Urinary bladder (tissue), 4 donors: ENCODE data around the gene TTC7B. TPM values are rescaled to one million over a fixed set of nuclear protein-coding genes. Genes with fewer than 3 reads are reported as not detected.
A peak's percentile ranks its signal among the peaks of the same experiment; 100 is the strongest.
"Not testable (repeated sequence)": the region's sequence is repeated elsewhere in the genome, so short reads cannot be mapped to it uniquely, and the experiment has no call there.

Experiments
- DNase-seq: peaks from one replicate; pipeline ENCODE4 v3.0.0-alpha.2; 2015; ENCODE audit errors: extremely low spot score
- H3K27ac ChIP-seq: one replicate; pipeline ENCODE4 v1.5.1; 2013; ENCODE audit warnings: low read depth, mild to moderate bottlenecking, moderate library complexity
- H3K36me3 ChIP-seq: one replicate; pipeline ENCODE4 v1.6.1; 2013; ENCODE audit warnings: mild to moderate bottlenecking, moderate library complexity; ENCODE audit not compliant: insufficient read depth
- H3K4me1 ChIP-seq: one replicate; pipeline ENCODE4 v1.6.1; 2013; ENCODE audit warnings: mild to moderate bottlenecking, moderate library complexity; ENCODE audit not compliant: insufficient read depth
- H3K4me3 ChIP-seq: one replicate; pipeline ENCODE4 v1.5.1; 2013; ENCODE audit warnings: low read depth, low read length
- WGBS: extraction: QIAGEN DNeasy Blood & Tissue Kit; methylation state at CpG from one replicate; pipeline ENCODE4 v1.1.7; 2013; 5-methylcytosine and 5-hydroxymethylcytosine counted together
- polyA plus RNA-seq: library from polyadenylated mRNA; stranded (reverse); fragments of 200-250 nt; gene quantifications from one replicate; pipeline ENCODE4 v1.2.3, GENCODE V29; 2013
- total RNA-seq: library from RNA; depleted of rRNA; stranded (reverse); fragments of >200 nt; gene quantifications from one replicate; pipeline ENCODE4 v1.2.3, GENCODE V29; 2014
- donor health status: healthy with polysubstance abuse.
- donor health status: healthy.

Gene TTC7B
- total and polyA plus RNA-seq, 2 donors: 20.0 to 48.9 TPM

GRCh38 chr14:90842726-90843125, 26.5 kb upstream of the TTC7B start:
- 65% methylated on average over 6 of the region's 6 CpGs for WGBS
- no peaks in the 10 kb centered on the region for H3K36me3 ChIP-seq
- no peak for DNase-seq
- H3K27ac ChIP-seq: no peak overlapping the region
- H3K4me3 ChIP-seq: no peak overlapping the region
- H3K4me1 ChIP-seq: no peaks in the 10 kb centered on the region

- not testable (repeated sequence) for H3K27ac ChIP-seq, DNase-seq, H3K36me3 ChIP-seq, H3K4me3 ChIP-seq, H3K4me1 ChIP-seq
- 98% methylated on average over 4 of the region's 4 CpGs for WGBS
These were observed 24.4 kb upstream of the TTC7B start for GRCh38 chr14:90840667-90841066.

- H3K36me3 ChIP-seq: no peaks in the 10 kb centered on the region
- no peak overlapping the region for H3K27ac ChIP-seq
- 86% methylated on average over 3 of the region's 3 CpGs for WGBS
- H3K4me3 ChIP-seq: no peak overlapping the region
- no peak for DNase-seq
- H3K4me1 ChIP-seq: no peaks in the 10 kb centered on the region
These were observed 23.6 kb upstream of the TTC7B start for GRCh38 chr14:90839889-90840266.

GRCh38 chr14:90839024-90839888, 23.0 kb upstream of the TTC7B start:
- 58% methylated on average over 10 of the region's 10 CpGs for WGBS
- Histone ChIP-seq H3K27ac (no peak overlapping the region), H3K4me1 (no peaks in the 10 kb centered on the region), H3K4me3 (no peak overlapping the region), H3K36me3 (no peaks in the 10 kb centered on the region)
- DNase-seq: no peak

- not testable (repeated sequence) for H3K4me1 ChIP-seq, H3K4me3 ChIP-seq, H3K27ac ChIP-seq, H3K36me3 ChIP-seq, DNase-seq
- WGBS: 90% methylated on average over 8 of the region's 8 CpGs
These were observed 22.3 kb upstream of the TTC7B start for GRCh38 chr14:90838531-90838930.

- no peak for DNase-seq
- WGBS: 92% methylated on average over 9 of the region's 9 CpGs
- H3K4me3 ChIP-seq: no peak overlapping the region
- H3K36me3 ChIP-seq: no peaks in the 10 kb centered on the region
- H3K27ac ChIP-seq: no peak overlapping the region
- no peaks in the 10 kb centered on the region for H3K4me1 ChIP-seq
These were observed 21.1 kb upstream of the TTC7B start for GRCh38 chr14:90837355-90837754.

- Histone ChIP-seq H3K4me3 (no peak overlapping the region), H3K36me3 (no peaks in the 10 kb centered on the region), H3K4me1 (no peaks in the 10 kb centered on the region), H3K27ac (no peak overlapping the region)
- 93% methylated on average over 7 of the region's 7 CpGs for WGBS
- DNase-seq: no peak
These were observed 20.4 kb upstream of the TTC7B start for GRCh38 chr14:90836692-90837063.

- no peak overlapping the region for H3K4me3 ChIP-seq
- H3K36me3 ChIP-seq: no peaks in the 10 kb centered on the region
- DNase-seq: no peak
- WGBS: 93% methylated on average over 10 of the region's 10 CpGs
- H3K4me1 ChIP-seq: peaks cover 2% of the 10 kb centered on the region
- no peak overlapping the region for H3K27ac ChIP-seq
These were observed 15.6 kb upstream of the TTC7B start for GRCh38 chr14:90831821-90832220.

- H3K27ac ChIP-seq: no peak overlapping the region
- no peak overlapping the region for H3K4me3 ChIP-seq
- WGBS: 89% methylated on average over 26 of the region's 26 CpGs
- H3K36me3 ChIP-seq: no peaks in the 10 kb centered on the region
- peaks cover 2% of the 10 kb centered on the region for H3K4me1 ChIP-seq
- DNase-seq: no peak
These were observed 14.9 kb upstream of the TTC7B start for GRCh38 chr14:90830931-90831701.

- Histone ChIP-seq H3K27ac (no peak overlapping the region), H3K36me3 (no peaks in the 10 kb centered on the region), H3K4me3 (no peak overlapping the region), H3K4me1 (peaks cover 2% of the 10 kb centered on the region)
- WGBS: 97% methylated on average over 4 of the region's 4 CpGs
- no peak for DNase-seq
These were observed 13.4 kb upstream of the TTC7B start for GRCh38 chr14:90829677-90830076.

GRCh38 chr14:90828642-90829487, 12.6 kb upstream of the TTC7B start:
- WGBS: 83% methylated on average over 17 of the region's 17 CpGs
- Histone ChIP-seq H3K36me3 (no peaks in the 10 kb centered on the region), H3K4me3 (peak overlapping the region; percentile 15), H3K27ac (no peak overlapping the region), H3K4me1 (peaks cover 2% of the 10 kb centered on the region)
- DNase-seq: no peak

- Histone ChIP-seq H3K36me3 (no peaks in the 10 kb centered on the region), H3K4me1 (peaks cover 2% of the 10 kb centered on the region), H3K4me3 (peak overlapping the region; percentile 20), H3K27ac (peak overlapping the region; percentile 42)
- WGBS: 2% methylated on average over 42 of the region's 42 CpGs
- DNase-seq: peak; percentile 80
These were observed 11.8 kb upstream of the TTC7B start for GRCh38 chr14:90827919-90828610.

- not testable (repeated sequence) for H3K36me3 ChIP-seq, H3K4me3 ChIP-seq, DNase-seq, H3K4me1 ChIP-seq, H3K27ac ChIP-seq
- 75% methylated on average over 4 of the region's 4 CpGs for WGBS
These were observed 7.3 kb upstream of the TTC7B start for GRCh38 chr14:90823542-90823941.
